ENCODE results near the gene C11orf68.

- TF ChIP-seq POLR2A (IDR thresholded peaks at IDR 0.05; ENCODE audit: low read length) (peak; percentile 82), GATA1 (IDR thresholded peaks at IDR 0.05; ENCODE audit: low read depth, low read length) (no peak)
Observed at GRCh38 chr11:65873318-65874156, 45.3 kb downstream of the C11orf68 start.

Measured in erythroblast (primary cell).